K562 (cell line): ENCODE data around the gene ACTR3C. TPM values are rescaled to one million over a fixed set of nuclear protein-coding genes. Genes with fewer than 3 reads are reported as not detected.

ENCODE experiments used
- polyA plus RNA-seq, 8 experiments: library from polyadenylated mRNA; depleted of rRNA in 4 of 8; stranded (reverse) in 5 of 8; unstranded in 3 of 8; fragments of >200 nt; fragmentation: Nextera tagmentation in 2 of 8; fragmentation: Illumina TruSeq in 1 of 8; extraction: Ambion mirVana in 2 of 8; extraction: Trizol in 1 of 8; gene quantifications; 2 replicates each; pipeline versions ENCODE4 v1.2.1 to v1.2.3, GENCODE V29; 2011 to 2014; ENCODE audit warnings: inconsistent platforms in 1 of 8, missing spikeins in 1 of 8
- total RNA-seq, 7 experiments: library from RNA; depleted of rRNA in 6 of 7; stranded (reverse); fragments of >200 nt in 6 of 7; fragmentation: Illumina TruSeq in 2 of 7; extraction: Trizol in 2 of 7; gene quantifications; 2 replicates each; pipeline versions ENCODE4 v1.2.1 to v1.2.3, GENCODE V29; 2011 to 2021; ENCODE audit warnings: low replicate concordance in 1 of 7
- TF ChIP-seq, protein P1 (sequence below), 2 experiments: fragments of 450-650 bp in 1 of 2; sonication (generic) in 1 of 2; formaldehyde crosslinking in 1 of 2; IDR thresholded peaks; 2 replicates each; pipeline versions ENCODE4 v1.7.1 to v1.9.0; 2016 to 2022; ENCODE audit warnings: inconsistent platforms in 1 of 2, mild to moderate bottlenecking in 1 of 2, missing genetic modification reagents in 1 of 2
- TF ChIP-seq, protein P2 (sequence below): sonication (generic); formaldehyde crosslinking; IDR thresholded peaks from 2 replicates; pipeline ENCODE4 v1.8.1; 2023; ENCODE audit warnings: mild to moderate bottlenecking, missing genetic modification reagents

The ACTR3C gene
- total and polyA plus RNA-seq, 9 of the 15 experiments (the other 6 are each of a cell fraction or from before 2014, with no cell fraction given): 9.0 to 35.4 (median 13.3) TPM

DNA sequence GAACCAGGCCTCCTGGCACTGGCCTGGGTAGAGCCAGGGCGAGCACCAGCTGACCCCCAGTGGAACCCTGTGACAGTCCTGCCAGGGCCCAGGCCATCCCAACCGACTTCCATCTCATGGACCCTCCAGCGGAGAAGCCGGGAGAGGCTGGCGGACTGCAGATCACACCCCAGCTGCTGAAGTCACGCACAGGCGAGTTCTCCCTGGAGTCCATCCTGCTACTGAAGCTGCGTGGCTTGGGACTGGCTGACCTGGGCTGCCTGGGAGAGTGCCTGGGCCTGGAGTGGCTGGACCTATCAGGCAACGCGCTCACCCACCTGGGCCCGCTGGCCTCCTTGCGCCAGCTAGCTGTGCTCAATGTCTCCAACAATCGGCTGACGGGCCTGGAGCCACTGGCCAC lies 13.4 kb upstream of the ACTR3C start (continued):
- TF ChIP-seq, protein P1, sequence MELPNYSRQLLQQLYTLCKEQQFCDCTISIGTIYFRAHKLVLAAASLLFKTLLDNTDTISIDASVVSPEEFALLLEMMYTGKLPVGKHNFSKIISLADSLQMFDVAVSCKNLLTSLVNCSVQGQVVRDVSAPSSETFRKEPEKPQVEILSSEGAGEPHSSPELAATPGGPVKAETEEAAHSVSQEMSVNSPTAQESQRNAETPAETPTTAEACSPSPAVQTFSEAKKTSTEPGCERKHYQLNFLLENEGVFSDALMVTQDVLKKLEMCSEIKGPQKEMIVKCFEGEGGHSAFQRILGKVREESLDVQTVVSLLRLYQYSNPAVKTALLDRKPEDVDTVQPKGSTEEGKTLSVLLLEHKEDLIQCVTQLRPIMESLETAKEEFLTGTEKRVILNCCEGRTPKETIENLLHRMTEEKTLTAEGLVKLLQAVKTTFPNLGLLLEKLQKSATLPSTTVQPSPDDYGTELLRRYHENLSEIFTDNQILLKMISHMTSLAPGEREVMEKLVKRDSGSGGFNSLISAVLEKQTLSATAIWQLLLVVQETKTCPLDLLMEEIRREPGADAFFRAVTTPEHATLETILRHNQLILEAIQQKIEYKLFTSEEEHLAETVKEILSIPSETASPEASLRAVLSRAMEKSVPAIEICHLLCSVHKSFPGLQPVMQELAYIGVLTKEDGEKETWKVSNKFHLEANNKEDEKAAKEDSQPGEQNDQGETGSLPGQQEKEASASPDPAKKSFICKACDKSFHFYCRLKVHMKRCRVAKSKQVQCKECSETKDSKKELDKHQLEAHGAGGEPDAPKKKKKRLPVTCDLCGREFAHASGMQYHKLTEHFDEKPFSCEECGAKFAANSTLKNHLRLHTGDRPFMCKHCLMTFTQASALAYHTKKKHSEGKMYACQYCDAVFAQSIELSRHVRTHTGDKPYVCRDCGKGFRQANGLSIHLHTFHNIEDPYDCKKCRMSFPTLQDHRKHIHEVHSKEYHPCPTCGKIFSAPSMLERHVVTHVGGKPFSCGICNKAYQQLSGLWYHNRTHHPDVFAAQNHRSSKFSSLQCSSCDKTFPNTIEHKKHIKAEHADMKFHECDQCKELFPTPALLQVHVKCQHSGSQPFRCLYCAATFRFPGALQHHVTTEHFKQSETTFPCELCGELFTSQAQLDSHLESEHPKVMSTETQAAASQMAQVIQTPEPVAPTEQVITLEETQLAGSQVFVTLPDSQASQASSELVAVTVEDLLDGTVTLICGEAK (IDR thresholded peaks at IDR 0.05): no peak
- TF ChIP-seq, protein P1 (CRISPR knock-in tag; IDR thresholded peaks at IDR 0.05): no peak
- TF ChIP-seq, protein P2, sequence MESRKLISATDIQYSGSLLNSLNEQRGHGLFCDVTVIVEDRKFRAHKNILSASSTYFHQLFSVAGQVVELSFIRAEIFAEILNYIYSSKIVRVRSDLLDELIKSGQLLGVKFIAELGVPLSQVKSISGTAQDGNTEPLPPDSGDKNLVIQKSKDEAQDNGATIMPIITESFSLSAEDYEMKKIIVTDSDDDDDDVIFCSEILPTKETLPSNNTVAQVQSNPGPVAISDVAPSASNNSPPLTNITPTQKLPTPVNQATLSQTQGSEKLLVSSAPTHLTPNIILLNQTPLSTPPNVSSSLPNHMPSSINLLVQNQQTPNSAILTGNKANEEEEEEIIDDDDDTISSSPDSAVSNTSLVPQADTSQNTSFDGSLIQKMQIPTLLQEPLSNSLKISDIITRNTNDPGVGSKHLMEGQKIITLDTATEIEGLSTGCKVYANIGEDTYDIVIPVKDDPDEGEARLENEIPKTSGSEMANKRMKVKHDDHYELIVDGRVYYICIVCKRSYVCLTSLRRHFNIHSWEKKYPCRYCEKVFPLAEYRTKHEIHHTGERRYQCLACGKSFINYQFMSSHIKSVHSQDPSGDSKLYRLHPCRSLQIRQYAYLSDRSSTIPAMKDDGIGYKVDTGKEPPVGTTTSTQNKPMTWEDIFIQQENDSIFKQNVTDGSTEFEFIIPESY (CRISPR knock-in tag): 0 out of 2 replicates have a peak, but pooled peaks have one; percentile 35
